ENCODE results near the gene ABR. TPM values are rescaled to one million over a fixed set of nuclear protein-coding genes. Genes with fewer than 3 reads are reported as not detected.
"Not testable (repeated sequence)": the region's sequence is repeated elsewhere in the genome, so short reads cannot be mapped to it uniquely, and the experiment has no call there.

The ABR gene
- polyA plus RNA-seq, 3 donors: 49.5 to 55.2 (median 52.0) TPM

DNA sequence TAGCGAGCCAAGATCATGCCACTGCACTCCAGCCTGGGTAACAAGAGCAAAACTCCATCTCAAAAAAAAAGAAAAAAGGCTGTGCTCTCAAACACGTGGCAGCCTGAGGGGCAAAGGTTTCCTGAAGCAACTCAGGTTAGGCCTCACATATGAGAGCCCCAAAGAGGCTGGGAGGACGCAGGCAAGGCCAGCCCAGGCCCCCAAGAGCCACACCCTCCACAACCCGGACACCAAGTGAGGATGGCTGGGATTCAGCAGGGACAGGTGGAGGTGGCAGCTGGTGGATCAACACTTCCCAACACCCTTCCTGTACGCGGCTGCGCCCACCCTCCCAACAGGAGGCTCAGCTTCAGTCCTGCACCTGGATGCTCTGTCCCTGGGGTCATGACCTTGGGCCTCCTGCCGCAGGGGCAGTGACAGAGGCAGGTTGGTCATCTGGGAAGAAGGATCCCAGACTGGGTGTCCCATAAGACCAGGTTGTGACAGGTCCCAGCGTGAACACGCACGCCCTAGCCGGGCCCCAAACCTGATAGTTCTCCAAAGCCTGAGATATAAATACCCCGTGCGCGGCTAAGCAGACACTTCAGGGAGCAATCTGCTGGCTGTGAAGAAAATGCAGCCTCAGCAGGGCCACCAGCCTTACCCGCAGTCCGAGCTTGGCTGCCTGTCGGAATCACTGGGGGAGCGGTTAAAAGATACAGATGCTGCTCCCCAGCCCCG lies 104.7 kb downstream of the ABR start:
- DNase-seq (ENCODE audit: low read depth in 3 of 3, low spot score in 2 of 3): no peak

GRCh38 chr17:1073963-1074625 lies 105.7 kb downstream of the ABR start:
- DNase-seq (ENCODE audit: low read depth in 3 of 3, low spot score in 2 of 3): not testable (repeated sequence)

DNA sequence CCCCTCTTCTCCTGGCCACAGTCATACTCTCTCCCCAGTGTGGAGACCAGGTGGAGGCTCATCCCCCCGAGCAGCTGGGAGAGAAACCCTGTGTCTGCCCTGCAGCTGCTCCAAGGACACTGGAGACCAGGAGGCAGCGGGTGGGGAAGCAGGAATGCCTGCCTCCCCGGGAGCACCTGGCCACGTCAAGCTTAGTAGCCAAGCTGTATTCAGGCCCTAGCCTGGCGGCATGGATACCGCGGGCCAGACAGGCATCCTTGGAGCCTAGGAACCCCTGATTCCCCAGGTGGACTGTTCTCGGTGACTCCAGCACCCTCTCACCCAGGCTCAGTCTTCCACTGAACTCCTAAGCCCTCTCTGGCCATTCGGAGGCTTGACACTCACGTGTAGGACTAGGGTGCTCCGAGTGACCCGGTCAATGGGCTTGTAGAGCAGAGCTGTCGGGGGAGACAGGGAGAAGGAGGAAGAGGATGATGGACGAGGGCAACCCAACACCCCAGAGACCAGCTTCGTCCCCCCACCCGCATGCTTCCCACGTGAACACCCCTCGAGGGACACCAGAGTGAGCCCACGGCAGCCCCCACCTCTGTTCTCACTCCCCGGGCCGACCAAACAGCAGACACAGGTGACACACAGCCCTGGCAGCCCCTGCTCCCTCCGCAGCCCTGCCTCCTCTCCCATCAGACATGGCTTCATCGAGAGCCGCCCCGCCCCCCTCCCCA lies 106.4 kb downstream of the ABR start:
- no peak for DNase-seq (ENCODE audit: low read depth in 3 of 3, low spot score in 2 of 3)

- no peak for DNase-seq (ENCODE audit: low read depth in 3 of 3, low spot score in 2 of 3)
Measured at GRCh38 chr17:1072551-1072961, 107.2 kb downstream of the ABR start.

- no peak for DNase-seq (ENCODE audit: low read depth in 3 of 3, low spot score in 2 of 3)
Measured at GRCh38 chr17:1071103-1071825, 108.5 kb downstream of the ABR start.

DNA sequence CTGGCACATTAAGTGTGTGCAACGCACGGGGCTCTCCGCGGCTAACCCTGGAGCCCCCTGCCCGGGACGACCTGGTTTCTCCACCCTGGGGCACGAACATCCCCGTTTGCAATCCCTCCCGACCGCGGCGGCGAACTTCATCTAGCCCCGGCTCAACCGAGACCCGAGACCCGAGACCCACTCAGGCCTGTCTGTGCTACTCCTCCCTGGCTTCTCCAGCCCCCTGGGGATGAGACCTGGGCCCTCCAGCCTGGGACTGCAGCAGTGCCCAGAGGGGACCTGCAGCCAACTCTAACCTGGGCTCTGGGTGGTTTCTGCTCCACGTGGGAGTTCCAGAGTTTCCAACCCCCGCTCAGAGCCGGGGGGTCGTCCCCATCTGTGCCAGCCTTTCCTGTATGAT lies 109.4 kb downstream of the ABR start:
- no peak for DNase-seq (ENCODE audit: low read depth in 3 of 3, low spot score in 2 of 3)

GRCh38 chr17:1069847-1070246 lies 109.9 kb downstream of the ABR start:
- no peak for DNase-seq (ENCODE audit: low read depth in 3 of 3, low spot score in 2 of 3)

- no peak for DNase-seq (ENCODE audit: low read depth in 3 of 3, low spot score in 2 of 3)
Measured at GRCh38 chr17:1068356-1068755, 111.4 kb downstream of the ABR start.

DNA sequence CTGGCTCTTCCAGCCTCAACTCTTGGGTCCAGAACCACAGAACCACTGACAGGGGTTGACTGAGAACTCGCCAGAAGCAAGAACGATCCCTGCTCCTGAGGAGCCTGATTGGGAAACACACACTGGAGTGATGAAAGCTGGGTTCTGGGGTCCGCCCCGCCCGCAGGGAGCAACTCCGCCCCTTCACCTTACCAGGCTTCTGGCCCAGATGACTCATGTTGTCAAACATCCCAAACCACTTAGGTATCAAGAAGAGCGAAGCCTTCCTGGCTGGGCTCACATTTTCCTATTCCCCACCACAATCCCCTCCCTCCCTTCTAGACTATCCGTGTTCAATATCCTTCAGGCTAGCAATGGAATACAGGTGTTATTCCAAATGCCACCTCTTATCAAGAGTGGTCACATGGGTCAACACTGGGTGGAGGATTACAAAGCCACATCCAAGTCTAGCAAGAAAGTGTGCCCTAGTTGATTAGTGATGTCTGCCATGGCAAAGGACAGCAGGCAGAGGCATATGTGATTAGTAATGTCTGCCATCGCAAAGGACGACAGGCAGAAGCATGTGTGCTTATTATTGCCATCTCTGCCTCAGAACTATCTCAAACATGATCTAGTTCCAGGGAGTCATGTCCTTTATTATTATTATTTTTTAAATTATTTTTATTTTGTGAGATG lies 112.4 kb downstream of the ABR start:
- DNase-seq (ENCODE audit: low read depth in 3 of 3, low spot score in 2 of 3): no peak

DNA sequence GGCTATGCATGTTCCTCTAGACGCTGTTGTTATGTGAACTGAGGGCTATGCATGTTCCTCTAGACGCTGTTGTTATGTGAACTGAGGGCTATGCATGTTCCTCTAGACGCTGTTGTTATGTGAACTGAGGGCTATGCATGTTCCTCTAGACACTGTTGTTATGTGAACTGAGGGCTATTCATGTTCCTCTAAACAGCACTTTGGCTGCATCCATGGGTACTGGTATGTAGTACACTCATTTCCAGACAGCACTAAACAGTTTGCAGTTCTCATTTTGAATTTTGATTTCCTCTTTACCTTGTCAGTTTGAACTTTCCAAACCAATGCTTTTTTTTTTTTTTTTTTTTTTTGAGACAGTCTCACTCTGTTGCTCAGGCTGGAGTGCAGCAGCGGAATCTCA lies 114.4 kb downstream of the ABR start:
- DNase-seq (ENCODE audit: low read depth in 3 of 3, low spot score in 2 of 3): not testable (repeated sequence)

DNA sequence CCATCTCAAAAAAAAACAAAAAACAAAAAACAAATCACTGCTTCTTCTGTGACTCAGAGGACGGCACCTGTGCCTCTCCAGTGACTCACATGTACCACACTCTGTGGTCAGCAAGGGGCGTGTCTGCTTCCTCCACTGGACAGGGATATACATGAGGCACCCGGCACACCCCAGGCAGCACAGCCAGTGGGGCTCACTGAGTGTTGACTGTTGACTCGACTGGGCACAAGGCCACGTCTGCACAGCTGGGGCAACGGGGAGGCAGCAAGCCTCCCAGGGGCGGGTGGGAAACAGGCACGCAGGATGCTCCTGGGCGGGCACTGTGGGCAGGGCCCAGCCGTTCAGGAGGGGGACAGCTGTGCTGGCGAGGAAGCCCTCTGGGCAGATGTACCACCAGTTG lies 118.8 kb downstream of the ABR start:
- no peak for DNase-seq (ENCODE audit: low read depth in 3 of 3, low spot score in 2 of 3)

DNA sequence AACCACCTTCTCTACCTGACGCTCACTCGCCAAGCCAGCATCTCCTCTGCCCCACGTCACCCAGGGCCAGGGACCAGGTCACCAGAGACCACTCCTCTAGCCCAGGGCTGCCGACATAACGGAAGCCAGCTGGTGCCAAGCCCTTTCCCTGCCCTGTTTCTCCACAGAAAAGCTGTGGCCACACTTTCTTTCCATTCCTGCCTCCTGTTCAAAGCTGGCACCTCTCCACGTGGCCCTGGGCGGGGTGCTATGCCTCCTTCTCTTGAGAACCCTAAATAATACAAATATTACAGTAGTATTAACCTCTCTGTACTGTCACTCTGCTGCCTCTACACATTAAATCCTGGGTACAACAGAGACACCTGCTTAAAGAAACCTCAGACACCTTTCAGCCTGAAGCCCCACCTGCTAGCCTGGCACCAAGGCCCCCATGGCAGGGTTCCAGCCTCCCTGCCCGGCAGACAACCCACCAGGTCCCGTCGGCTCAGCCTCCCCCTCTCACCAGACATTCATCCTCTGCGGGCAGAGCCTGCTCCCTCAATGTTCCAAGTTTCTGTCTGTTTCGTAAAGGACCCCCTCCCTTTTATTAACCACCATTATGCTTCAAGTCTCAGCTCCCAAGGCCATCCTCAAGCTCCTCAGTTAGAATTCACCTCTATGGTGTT lies 120.5 kb downstream of the ABR start:
- DNase-seq (ENCODE audit: low read depth in 3 of 3, low spot score in 2 of 3): no peak

- no peak for DNase-seq (ENCODE audit: low read depth in 3 of 3, low spot score in 2 of 3)
Measured at GRCh38 chr17:1058423-1059130, 121.2 kb downstream of the ABR start.

DNA sequence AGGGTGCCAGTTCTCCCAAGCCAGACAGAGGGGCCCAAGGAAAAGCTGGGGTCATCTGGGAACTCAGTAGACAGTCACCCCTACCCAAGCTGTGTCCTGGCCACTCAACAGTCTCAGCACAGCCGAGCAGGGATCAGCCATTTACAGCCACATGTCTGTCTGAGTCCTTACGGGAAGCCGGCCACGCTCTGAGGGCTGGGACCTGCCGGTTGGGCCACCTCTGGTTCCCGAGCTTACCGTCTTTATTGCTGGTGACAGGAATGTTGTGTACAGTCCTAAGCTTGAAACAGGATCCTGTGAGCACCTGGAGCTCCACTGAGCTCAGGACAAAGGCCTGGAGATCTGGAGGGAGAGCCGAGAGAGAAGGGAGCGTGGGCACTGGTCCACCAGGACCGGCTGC lies 123.0 kb downstream of the ABR start:
- DNase-seq (ENCODE audit: low read depth in 3 of 3, low spot score in 2 of 3): no peak

DNA sequence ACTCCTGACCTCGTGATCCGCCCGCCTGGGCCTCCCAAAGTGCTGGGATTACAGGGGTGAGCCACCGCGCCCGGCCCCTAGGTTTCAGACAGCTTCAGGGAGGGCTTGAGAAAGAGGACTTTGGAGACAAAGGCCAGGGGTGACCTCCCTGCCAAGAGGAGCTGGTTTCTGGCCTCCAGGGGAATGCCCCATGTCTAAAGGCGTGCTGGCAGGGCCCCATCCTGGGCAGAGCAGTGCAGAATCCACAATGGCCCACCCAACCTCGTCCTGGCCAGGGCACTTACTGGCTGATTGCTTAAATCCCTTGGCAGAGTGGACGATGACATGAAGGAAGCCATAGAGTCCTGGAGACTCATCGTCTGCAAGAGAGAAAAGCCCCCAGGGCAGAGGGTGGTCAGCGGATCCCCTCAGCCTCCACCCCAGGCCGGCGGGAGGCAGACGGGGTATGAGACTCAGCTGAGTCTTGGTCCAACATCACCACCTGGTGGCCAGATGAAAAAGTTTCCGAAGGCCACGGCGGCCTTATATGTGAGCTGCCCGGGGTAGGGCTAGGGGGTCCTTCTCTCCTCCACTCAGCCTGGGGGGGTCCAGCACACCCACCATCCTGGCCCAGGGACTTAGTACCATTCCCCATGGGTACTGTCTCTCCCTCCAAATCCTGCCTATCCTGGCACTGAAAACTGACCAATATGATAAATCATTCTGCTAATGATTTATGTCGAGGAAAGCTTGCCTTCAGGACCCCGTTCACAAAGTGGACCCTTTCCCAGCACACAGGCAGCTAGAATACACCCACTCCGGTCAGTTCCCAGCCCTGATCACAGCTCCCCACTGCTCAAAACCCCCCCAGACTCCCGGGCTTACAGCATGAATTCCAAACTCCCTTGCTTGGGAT lies 123.8 kb downstream of the ABR start:
- DNase-seq (ENCODE audit: low read depth in 3 of 3, low spot score in 2 of 3): no peak

DNA sequence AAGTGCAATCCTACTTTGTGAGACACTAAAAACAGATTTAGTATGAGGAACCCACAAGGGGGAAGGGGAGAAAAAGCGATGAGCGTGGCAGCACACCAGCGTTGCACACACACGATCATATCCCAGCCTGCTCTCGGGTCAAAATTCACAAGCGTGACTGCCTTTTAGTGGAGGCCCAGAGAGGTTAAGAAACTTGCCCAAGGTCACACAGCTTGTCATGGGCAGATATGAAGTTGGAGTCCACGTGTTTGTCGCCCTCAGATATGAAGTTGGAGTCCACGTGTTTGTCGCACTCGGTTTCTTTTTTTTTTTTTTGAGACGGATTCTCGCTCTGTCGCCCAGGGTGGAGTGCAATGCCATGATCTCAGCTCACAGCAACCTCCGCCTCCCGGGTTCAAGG lies 124.5 kb downstream of the ABR start:
- DNase-seq (ENCODE audit: low read depth in 3 of 3, low spot score in 2 of 3): no peak

GRCh38 chr17:1054656-1055055 lies 125.1 kb downstream of the ABR start:
- no peak for DNase-seq (ENCODE audit: low read depth in 3 of 3, low spot score in 2 of 3)

GRCh38 chr17:1053661-1054360 lies 126.0 kb downstream of the ABR start:
- DNase-seq (ENCODE audit: low read depth in 3 of 3, low spot score in 2 of 3): no peak

All from right renal cortex interstitium (tissue), 3 donors.